NCI-H146 treated with DMSO at 0.1 percent for 48 hours (cell line): ENCODE measurements around the gene MIX23.

Source experiments
- DNase-seq: peaks from one replicate; lab custom pipeline; 2025; ENCODE audit not compliant: unreplicated experiment; lab: John Stamatoyannopoulos, UW

MIX23 gene

GRCh38 chr3:122382888-122383666, at the start of gene MIX23:
MIX23 (minus strand) TSS chr3:122383231; CDS start chr3:122383224, 7 bp downstream.
- peak; percentile 92 for DNase-seq

GRCh38 chr3:122430371-122430770, 47.3 kb upstream of the MIX23 start:
- DNase-seq: no peak

- no peak for DNase-seq
Measured at GRCh38 chr3:122427857-122428471, 44.9 kb upstream of the MIX23 start.

GRCh38 chr3:122421836-122422235, 38.8 kb upstream of the MIX23 start:
- no peak for DNase-seq

- DNase-seq: no peak
Measured at GRCh38 chr3:122421101-122421500, 38.1 kb upstream of the MIX23 start.

GRCh38 chr3:122416966-122417365, 33.9 kb upstream of the MIX23 start:
- DNase-seq: no peak

GRCh38 chr3:122415762-122416654, 33.0 kb upstream of the MIX23 start, which contains the start of gene WDR5B:
WDR5B (minus strand) TSS chr3:122416062; CDS start chr3:122415528, 534 bp downstream.
- DNase-seq: no peak

GRCh38 chr3:122415104-122415744, 32.2 kb upstream of the MIX23 start:
- DNase-seq: no peak

GRCh38 chr3:122414391-122414790, 31.4 kb upstream of the MIX23 start:
- no peak for DNase-seq

GRCh38 chr3:122410639-122411038, 27.6 kb upstream of the MIX23 start:
- DNase-seq: no peak

GRCh38 chr3:122410111-122410510, 27.1 kb upstream of the MIX23 start:
- DNase-seq: no peak

GRCh38 chr3:122409446-122409845, 26.4 kb upstream of the MIX23 start:
- DNase-seq: no peak

- DNase-seq: no peak
Measured at GRCh38 chr3:122407946-122408345, 24.9 kb upstream of the MIX23 start.

- DNase-seq: no peak
Measured at GRCh38 chr3:122406198-122406597, 23.2 kb upstream of the MIX23 start.

- DNase-seq: no peak
Measured at GRCh38 chr3:122405015-122405414, 22.0 kb upstream of the MIX23 start.

GRCh38 chr3:122403489-122403888, 20.5 kb upstream of the MIX23 start:
- DNase-seq: no peak

- DNase-seq: no peak
Measured at GRCh38 chr3:122398920-122399319, 15.9 kb upstream of the MIX23 start.

GRCh38 chr3:122397201-122397600, 14.2 kb upstream of the MIX23 start:
- no peak for DNase-seq

GRCh38 chr3:122396511-122396910, 13.5 kb upstream of the MIX23 start:
- no peak for DNase-seq

GRCh38 chr3:122395582-122395981, 12.6 kb upstream of the MIX23 start:
- DNase-seq: no peak

- DNase-seq: no peak
Measured at GRCh38 chr3:122394173-122394572, 11.1 kb upstream of the MIX23 start.
